H1 (cell line): ENCODE data around the gene MT1G. TPM values are rescaled to one million over a fixed set of nuclear protein-coding genes. Genes with fewer than 3 reads are reported as not detected.

Experiments
- CTCF ChIA-PET: fragments of 300-600 bp; sonication (Branson Sonifier 250); formaldehyde crosslinking; loops from one replicate; lab custom pipeline; 2021; ENCODE audit not compliant: partially characterized antibody; lab: Charles Lee
- POLR2A ChIA-PET: fragments of 300-600 bp; sonication (Branson Sonifier 250); formaldehyde crosslinking; loops from one replicate; lab custom pipeline; 2021; ENCODE audit warnings: inconsistent platforms; ENCODE audit not compliant: partially characterized antibody; lab: Charles Lee
- DNase-seq, 2 experiments: peaks; one replicate each; pipeline versions ENCODE4 v3.0.0 to v3.0.0-alpha.2; 2010 to 2022; ENCODE audit warnings: low spot score in 2 of 2, low read depth in 1 of 2, mixed read lengths in 1 of 2
- FAIRE-seq: peaks from 2 replicates; lab custom pipeline; 2011; peaks lifted over from hg19 to GRCh38; lab: Jason Lieb, UNC
- H2AFZ ChIP-seq: 2 replicates; pipeline ENCODE4 v1.8.1; 2012; ENCODE audit warnings: low read length, inconsistent platforms
- H2AK5ac ChIP-seq: 2 replicates; pipeline ENCODE4 v1.6.1; 2013; ENCODE audit warnings: low read depth, low read length
- H2BK120ac ChIP-seq: replicated peaks from 2 replicates; pipeline ENCODE3; 2013; ENCODE audit warnings: low read depth, low read length, inconsistent platforms
- H2BK12ac ChIP-seq: 2 replicates; pipeline ENCODE4 v1.6.1; 2013; ENCODE audit warnings: low read depth, low read length
- H2BK15ac ChIP-seq: 2 replicates; pipeline ENCODE4 v1.6.1; 2013; ENCODE audit warnings: low read length
- H2BK20ac ChIP-seq: 2 replicates; pipeline ENCODE4 v1.6.1; 2013; ENCODE audit warnings: low read length
- H2BK5ac ChIP-seq: 2 replicates; pipeline ENCODE4 v1.6.1; 2013; ENCODE audit warnings: low read depth, low read length
- H3K14ac ChIP-seq: 2 replicates; pipeline ENCODE4 v1.6.1; 2013; ENCODE audit warnings: inconsistent platforms; ENCODE audit not compliant: insufficient read length
- H3K18ac ChIP-seq: 2 replicates; pipeline ENCODE4 v1.6.1; 2013; ENCODE audit warnings: low read length; ENCODE audit errors: extremely low read depth
- H3K23ac ChIP-seq: 2 replicates; pipeline ENCODE4 v1.6.1; 2013; ENCODE audit warnings: inconsistent platforms; ENCODE audit not compliant: insufficient read length
- H3K23me2 ChIP-seq: 2 replicates; pipeline ENCODE4 v1.6.1; 2013; ENCODE audit warnings: low read depth, low read length
- H3K27ac ChIP-seq: 2 replicates; pipeline ENCODE4 v1.6.1; 2011; ENCODE audit warnings: low read depth, low read length, inconsistent platforms
- H3K27me3 ChIP-seq, 4 experiments: replicated peaks in 1 of 4; 1 replicate in 1 of 4; 2 replicates in 3 of 4; pipeline versions ENCODE4 v1.6.1 to v1.8.1; 2011 to 2013; ENCODE audit warnings: low read length in 3 of 4, mild to moderate bottlenecking in 3 of 4, inconsistent platforms in 2 of 4, mixed read lengths in 2 of 4, moderate library complexity in 1 of 4; ENCODE audit not compliant: control insufficient read depth in 3 of 4, insufficient read depth in 3 of 4; ENCODE audit errors: extremely low read depth in 1 of 4
- H3K36me3 ChIP-seq, 4 experiments: 2 replicates each; pipeline versions ENCODE4 v1.6.1 to v1.8.1; 2011 to 2013; ENCODE audit warnings: mild to moderate bottlenecking in 4 of 4, low read length in 3 of 4, moderate library complexity in 2 of 4, control low read depth in 1 of 4, inconsistent platforms in 1 of 4; ENCODE audit not compliant: insufficient read depth in 4 of 4, control insufficient read depth in 2 of 4
- H3K4ac ChIP-seq: replicated peaks from 2 replicates; pipeline ENCODE3; 2013; ENCODE audit warnings: low read length, low read depth, mixed read lengths, inconsistent platforms; ENCODE audit not compliant: insufficient read length
- H3K4me1 ChIP-seq, 4 experiments: replicated peaks in 1 of 4; 1 replicate in 1 of 4; 2 replicates in 3 of 4; pipeline versions ENCODE4 v1.6.1 to v1.8.1; 2011 to 2013; ENCODE audit warnings: low read length in 3 of 4, inconsistent platforms in 2 of 4, mixed read lengths in 1 of 4; ENCODE audit not compliant: insufficient read depth in 4 of 4, control insufficient read depth in 3 of 4
- H3K4me2 ChIP-seq, 2 experiments: 2 replicates each; pipeline versions ENCODE4 v1.6.1 to v1.8.1; 2011 to 2013; ENCODE audit warnings: low read depth in 2 of 2, low read length in 2 of 2, control low read depth in 1 of 2, inconsistent platforms in 1 of 2, mild to moderate bottlenecking in 1 of 2; ENCODE audit not compliant: insufficient read depth in 1 of 2
- H3K4me3 ChIP-seq, 4 experiments: fragments of 200-600, 300-600 bp in 1 of 4; sonication (generic), shearing (Covaris generic), sonication (Bioruptor Twin) in 1 of 4; 2 replicates each; pipeline versions ENCODE4 v1.5.1 to v1.8.1; 2011 to 2016; ENCODE audit warnings: low read length in 4 of 4, low read depth in 3 of 4, control low read depth in 2 of 4, inconsistent platforms in 2 of 4, mild to moderate bottlenecking in 2 of 4, mixed read lengths in 1 of 4, moderate library complexity in 1 of 4; ENCODE audit not compliant: insufficient read depth in 2 of 4; ENCODE audit errors: extremely low read depth in 1 of 4
- H3K56ac ChIP-seq: replicated peaks from 2 replicates; pipeline ENCODE3; 2013; ENCODE audit warnings: low read depth, mild to moderate bottlenecking, mixed read lengths, low read length, inconsistent platforms; ENCODE audit not compliant: insufficient read length
- H3K79me1 ChIP-seq: 2 replicates; pipeline ENCODE4 v1.6.1; 2013; ENCODE audit warnings: low read depth, low read length, control low read depth
- H3K79me2 ChIP-seq, 2 experiments: 2 replicates each; pipeline versions ENCODE4 v1.6.1 to v1.8.1; 2012 to 2013; ENCODE audit warnings: low read length in 2 of 2, mild to moderate bottlenecking in 2 of 2, inconsistent platforms in 1 of 2; ENCODE audit not compliant: insufficient read depth in 2 of 2, control insufficient read depth in 1 of 2
- H3K9ac ChIP-seq, 4 experiments: replicated peaks in 1 of 4; 1 replicate in 1 of 4; 2 replicates in 3 of 4; pipeline versions ENCODE4 v1.6.1 to v1.8.1; 2011 to 2013; ENCODE audit warnings: low read depth in 3 of 4, low read length in 3 of 4, control low read depth in 2 of 4, mild to moderate bottlenecking in 2 of 4, moderate library complexity in 2 of 4, inconsistent platforms in 1 of 4; ENCODE audit errors: extremely low read depth in 1 of 4
- H3K9me3 ChIP-seq, 2 experiments: 2 replicates each; pipeline versions ENCODE4 v1.6.1 to v1.8.1; 2012 to 2013; ENCODE audit warnings: mild to moderate bottlenecking in 2 of 2, moderate library complexity in 2 of 2, control low read depth in 1 of 2, inconsistent platforms in 1 of 2, low read depth in 1 of 2, low read length in 1 of 2, mixed read lengths in 1 of 2; ENCODE audit not compliant: insufficient read depth in 2 of 2
- H4K20me1 ChIP-seq, 2 experiments: replicated peaks in 1 of 2; 2 replicates each; pipeline versions ENCODE3 to v1.8.1; 2011 to 2013; ENCODE audit warnings: inconsistent platforms in 2 of 2, low read length in 2 of 2, mild to moderate bottlenecking in 1 of 2; ENCODE audit not compliant: insufficient read depth in 2 of 2, control insufficient read depth in 1 of 2
- H4K5ac ChIP-seq: 2 replicates; pipeline ENCODE4 v1.6.1; 2013; ENCODE audit warnings: low read length, low read depth, mixed read lengths, inconsistent platforms; ENCODE audit not compliant: insufficient read length
- H4K8ac ChIP-seq: 2 replicates; pipeline ENCODE4 v1.8.0; 2013; ENCODE audit warnings: mild to moderate bottlenecking, moderate library complexity, low read length, inconsistent platforms; ENCODE audit not compliant: insufficient read depth; ENCODE audit errors: extremely low read depth
- H4K91ac ChIP-seq: replicated peaks from 2 replicates; pipeline ENCODE3; 2013; ENCODE audit warnings: low read length, mixed read lengths, inconsistent platforms; ENCODE audit not compliant: insufficient read length
- CHD1 ChIP-seq: IDR thresholded peaks from 2 replicates; pipeline ENCODE4 v1.6.1; 2012; ENCODE audit warnings: low read depth, low read length, improper control_type of control experiment
- GTF2F1 ChIP-seq: IDR thresholded peaks from 2 replicates; pipeline ENCODE4 v1.6.1; 2012; ENCODE audit warnings: low read depth, low read length, improper control_type of control experiment, borderline replicate concordance
- JUN ChIP-seq: IDR thresholded peaks from 2 replicates; pipeline ENCODE4 v1.6.1; 2011; ENCODE audit warnings: low read depth, mild to moderate bottlenecking, improper control_type of control experiment, low read length
- MAFK ChIP-seq: IDR thresholded peaks from 2 replicates; pipeline ENCODE4 v1.6.1; 2012; ENCODE audit warnings: low read depth, mild to moderate bottlenecking, improper control_type of control experiment, low read length
- SP4 ChIP-seq: IDR thresholded peaks from 2 replicates; pipeline ENCODE4 v1.6.1; 2012; ENCODE audit warnings: low read length, inconsistent platforms
- SUZ12 ChIP-seq: fragments of 200-600 bp; sonication (generic); IDR thresholded peaks from 2 replicates; pipeline ENCODE4 v1.6.1; 2012; ENCODE audit warnings: mild to moderate bottlenecking, inconsistent platforms, low read length, moderate library complexity, mixed read lengths
- WGBS, 2 experiments: shearing (Covaris generic) in 1 of 2; methylation state at CpG; one replicate each; pipeline versions ENCODE4 v1.1.6 to v1.1.7; 2013 to 2015; ENCODE audit warnings: low lambda C conversion rate in 2 of 2, mixed read lengths in 2 of 2, inconsistent platforms in 1 of 2, low coverage in 1 of 2, missing lambda C conversion rate in 1 of 2; ENCODE audit not compliant: insufficient replicate concordance in 2 of 2, insufficient coverage in 1 of 2, insufficient read length in 1 of 2; ENCODE audit errors: extremely low coverage in 1 of 2, missing lambda C conversion rate in 1 of 2; 5-methylcytosine and 5-hydroxymethylcytosine counted together
- polyA plus RNA-seq, 7 experiments: library from polyadenylated mRNA; depleted of rRNA in 3 of 7; stranded (reverse) in 5 of 7; unstranded in 2 of 7; fragments of >200 nt in 5 of 7; fragments of 200-250 nt in 2 of 7; gene quantifications; 1 replicate in 5 of 7; 2 replicates in 1 of 7; 4 replicates in 1 of 7; pipeline versions ENCODE4 v1.2.1 to v1.2.3, GENCODE V29; 2011 to 2013; ENCODE audit warnings: missing spikeins in 2 of 7, mixed read lengths in 2 of 7
- total RNA-seq: library from RNA; stranded (reverse); fragmentation: NEBNext Ultra II Directional; extraction: Animal tissue kit (Norgen Biotek cat#: 25700); gene quantifications from 2 replicates; pipeline ENCODE4 v1.2.1, GENCODE V29; 2021

MT1G gene
- total and polyA plus RNA-seq, 2 of the 8 experiments (the other 6 are each of a cell fraction or from before 2014, with no cell fraction given) = 17.7 to 515 TPM

DNA sequence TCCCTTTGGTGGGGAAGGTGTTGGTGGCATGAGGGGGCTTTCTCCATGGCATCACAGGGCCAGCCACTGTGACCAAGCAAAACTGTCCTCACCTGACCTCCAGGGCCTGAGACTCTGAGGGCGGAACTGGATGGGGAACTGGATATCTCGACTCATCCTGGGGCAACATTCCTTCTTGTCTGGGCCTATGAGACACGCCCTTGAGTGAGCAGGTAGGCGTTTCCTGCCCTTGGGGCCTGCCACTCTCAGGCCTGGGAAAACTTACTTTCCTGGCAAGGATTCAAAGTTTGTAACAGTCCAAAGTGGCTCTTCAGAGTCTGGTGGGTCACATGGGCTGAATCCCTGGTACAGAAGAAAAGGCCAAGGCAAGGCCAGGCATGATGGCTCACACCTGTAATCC is 24.0 kb upstream of the MT1G start:
- H2BK120ac ChIP-seq = no peak overlapping the region
- H4K8ac ChIP-seq = no peak overlapping the region
- H3K4me2 ChIP-seq = no peak overlapping the region
- no peaks in the 10 kb centered on the region for H3K23me2 ChIP-seq
- no peak overlapping the region for H2BK5ac ChIP-seq
- DNase-seq (no peak), FAIRE-seq (no peak)
- no peak overlapping the region; the same call in 1 of the 2 replicates for H2AFZ ChIP-seq
- no peaks in the 10 kb centered on the region for H3K4me1 ChIP-seq
- H3K27ac ChIP-seq = no peak overlapping the region
- no peak overlapping the region for H3K14ac ChIP-seq
- H4K5ac ChIP-seq = no peak overlapping the region
- no peak overlapping the region for H3K4ac ChIP-seq
- no peaks in the 10 kb centered on the region for H3K36me3 ChIP-seq
- H2BK20ac ChIP-seq = no peak overlapping the region
- no peak overlapping the region for H2BK12ac ChIP-seq
- no peak for TF ChIP-seq SUZ12
- TF ChIP-seq CHD1 = no peak
- no peak for TF ChIP-seq GTF2F1
- TF ChIP-seq JUN = no peak
- TF ChIP-seq SP4 = no peak
- no peak for TF ChIP-seq MAFK
- H3K4me3 ChIP-seq = no peak overlapping the region
- H3K23ac ChIP-seq = no peak overlapping the region
- H2BK15ac ChIP-seq = no peak overlapping the region
- H3K27me3 ChIP-seq = no peaks in the 10 kb centered on the region
- H3K9me3 ChIP-seq = no peaks in the 10 kb centered on the region
- no peak overlapping the region for H3K18ac ChIP-seq
- no peaks in the 10 kb centered on the region for H4K20me1 ChIP-seq
- no peaks in the 10 kb centered on the region for H3K79me1 ChIP-seq
- no peaks in the 10 kb centered on the region for H3K79me2 ChIP-seq
- no peak overlapping the region for H3K56ac ChIP-seq
- CTCF ChIA-PET = interaction anchor here (0.6 to 3.8 kb wide), 3 partner anchors 10 to 98 kb away, joined by 3 to 24 read pairs (median 3); no protein-coding TSS in a partner anchor
- WGBS, 2 experiments = 71% methylated on average over 4 of the region's 4 CpGs; no CpG with 5 or more reads in 1 of the 2 experiments
- POLR2A ChIA-PET = interaction anchor here (2.7 to 3.2 kb wide), 2 partner anchors 9 to 15 kb away, joined by 10 to 12 read pairs; partner anchors contain the start of gene MT1X
- H4K91ac ChIP-seq = no peak overlapping the region
- no peak overlapping the region for H2AK5ac ChIP-seq
- no peak overlapping the region for H3K9ac ChIP-seq
